GF-D8 (cell line): ENCODE measurements around the gene ATG7.
"Not testable (repeated sequence)": the region's sequence is repeated elsewhere in the genome, so short reads cannot be mapped to it uniquely, and the experiment has no call there.

Experiments
- DNase-seq: peaks from one replicate; lab custom pipeline; 2025; lab: John Stamatoyannopoulos, UW

Gene ATG7

GRCh38 chr3:11592445-11593298 is 320.5 kb downstream of the ATG7 start:
- no peak for DNase-seq

- DNase-seq, result no peak
Measured at GRCh38 chr3:11593318-11594034, 321.3 kb downstream of the ATG7 start.

- DNase-seq, result not testable (repeated sequence)
Measured at GRCh38 chr3:11595024-11595423, 322.8 kb downstream of the ATG7 start.

GRCh38 chr3:11596387-11596786 is 324.2 kb downstream of the ATG7 start:
- no peak for DNase-seq

- no peak for DNase-seq
Measured at GRCh38 chr3:11600501-11601282, 328.5 kb downstream of the ATG7 start.

GRCh38 chr3:11601446-11602238 is 329.4 kb downstream of the ATG7 start:
- no peak for DNase-seq

- DNase-seq, result no peak
Measured at GRCh38 chr3:11602239-11602840, 330.1 kb downstream of the ATG7 start.

GRCh38 chr3:11602886-11603527 is 330.8 kb downstream of the ATG7 start:
- no peak for DNase-seq

GRCh38 chr3:11603628-11604027 is 331.4 kb downstream of the ATG7 start:
- no peak for DNase-seq

GRCh38 chr3:11604139-11604892 is 332.1 kb downstream of the ATG7 start:
- DNase-seq, result no peak

GRCh38 chr3:11605398-11605797 is 333.2 kb downstream of the ATG7 start:
- DNase-seq, result no peak

- DNase-seq, result no peak
Measured at GRCh38 chr3:11606090-11606784, 334.0 kb downstream of the ATG7 start.

GRCh38 chr3:11606865-11607440 is 334.8 kb downstream of the ATG7 start:
- no peak for DNase-seq
